Stimulated activated CD8-positive, alpha-beta memory T cell treated with anti-CD3 and anti-CD28 coated beads, Interleukin-7, amount 100 ng/mL, for 4 hours (primary cell): ENCODE measurements around the gene S100A10.

Experiments used
- DNase-seq, 2 donors: peaks; one replicate each; pipeline ENCODE4 v3.0.0-alpha.2; 2020; ENCODE audit warnings: low read depth in 2 of 2

Gene S100A10

DNA sequence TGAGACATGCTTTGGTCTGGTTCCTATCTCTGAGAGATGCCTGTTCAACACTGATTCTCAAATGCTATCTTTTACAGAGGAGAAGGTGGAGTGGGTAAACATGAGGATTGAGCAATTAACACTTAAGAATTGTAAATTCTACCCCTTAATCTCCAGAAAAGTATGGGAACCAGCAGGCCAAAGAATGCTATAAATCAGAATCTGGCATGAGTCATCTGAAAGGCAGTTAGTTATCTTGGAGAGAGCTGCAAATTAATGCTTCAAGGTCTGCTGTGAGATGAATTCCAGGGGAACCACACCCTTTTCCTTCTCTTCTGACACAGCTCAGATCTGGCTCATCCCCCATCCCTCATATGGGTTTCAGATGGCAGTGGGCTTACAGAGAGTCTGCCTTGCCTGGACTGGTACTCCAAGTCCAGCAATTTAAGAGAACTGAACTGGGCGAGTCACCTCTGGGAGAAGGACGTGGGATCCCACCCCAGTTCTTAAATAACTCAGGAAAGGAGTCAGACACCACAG lies 5.2 kb downstream of the S100A10 start:
- DNase-seq, result no peak

GRCh38 chr1:151986501-151987190 lies 7.0 kb downstream of the S100A10 start:
- DNase-seq, result no peak

DNA sequence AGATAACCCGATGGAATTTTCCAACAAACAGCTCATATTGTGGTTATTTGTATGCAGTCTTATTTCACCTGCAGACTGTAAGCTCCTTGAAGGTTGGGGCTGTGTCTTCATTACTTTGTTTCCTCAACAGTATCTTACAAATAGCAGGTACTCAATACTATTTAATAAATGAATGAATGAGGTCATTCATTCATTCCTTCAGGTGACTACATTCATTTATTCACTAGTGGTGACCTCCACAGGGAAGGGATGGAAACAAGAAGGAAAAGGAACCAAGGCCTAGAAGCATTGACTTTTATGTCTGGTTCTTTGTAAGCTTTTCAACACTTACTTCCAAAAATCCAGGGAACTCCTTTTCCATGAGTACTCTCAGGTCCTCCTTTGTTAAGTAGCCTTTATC lies 7.9 kb downstream of the S100A10 start:
- DNase-seq, result no peak

GRCh38 chr1:151985270-151985669 lies 8.4 kb downstream of the S100A10 start:
- DNase-seq, result no peak

DNA sequence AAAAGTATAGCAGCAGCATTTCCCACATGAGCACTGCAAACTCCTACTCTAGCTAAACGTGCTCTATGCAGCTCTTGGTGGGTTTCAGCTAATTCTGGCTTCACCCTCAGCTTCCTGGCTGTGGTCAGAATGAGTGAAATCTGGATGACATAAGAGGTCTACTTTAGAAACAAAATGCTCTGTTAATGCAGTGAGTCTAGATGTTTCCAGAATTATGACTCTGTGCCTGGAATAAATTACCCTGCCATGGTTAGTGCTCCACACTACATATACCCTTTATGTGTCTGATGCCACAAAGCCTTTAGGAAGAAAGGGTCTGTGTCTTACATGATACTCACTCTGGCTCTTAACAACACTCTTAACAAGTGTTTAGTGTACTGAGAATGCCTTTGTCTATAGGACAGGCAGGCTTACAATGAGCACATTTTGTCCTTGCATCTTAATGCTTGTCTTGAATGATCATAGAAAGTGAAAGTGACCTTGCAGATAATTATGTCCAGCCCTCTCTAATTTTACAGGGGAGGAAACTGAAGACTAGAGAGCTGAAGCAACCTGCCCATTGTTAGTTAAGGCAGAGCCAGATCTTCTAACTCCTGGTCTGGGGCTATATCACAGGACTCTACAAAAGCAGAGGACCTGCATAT lies 9.2 kb downstream of the S100A10 start:
- DNase-seq, result no peak

GRCh38 chr1:151982300-151983005 lies 11.2 kb downstream of the S100A10 start:
- DNase-seq, result no peak

DNA sequence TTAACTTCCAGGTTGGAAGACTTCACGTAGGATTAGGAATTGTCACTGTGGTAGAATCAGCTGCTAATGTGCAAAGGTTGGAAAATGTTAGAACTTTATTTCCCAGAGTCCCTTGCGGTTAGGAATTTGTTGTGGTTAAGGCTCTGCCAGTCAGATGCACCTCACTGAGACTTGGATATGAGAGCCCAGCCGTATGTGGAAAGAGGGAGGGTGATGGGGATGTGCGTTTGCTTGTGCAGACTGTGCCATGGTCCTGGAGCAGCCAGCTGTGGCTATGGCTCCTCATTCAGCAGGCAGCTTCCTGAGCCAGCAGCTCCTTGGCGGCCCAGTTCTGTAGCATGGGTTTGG lies 12.5 kb downstream of the S100A10 start:
- DNase-seq, result no peak

DNA sequence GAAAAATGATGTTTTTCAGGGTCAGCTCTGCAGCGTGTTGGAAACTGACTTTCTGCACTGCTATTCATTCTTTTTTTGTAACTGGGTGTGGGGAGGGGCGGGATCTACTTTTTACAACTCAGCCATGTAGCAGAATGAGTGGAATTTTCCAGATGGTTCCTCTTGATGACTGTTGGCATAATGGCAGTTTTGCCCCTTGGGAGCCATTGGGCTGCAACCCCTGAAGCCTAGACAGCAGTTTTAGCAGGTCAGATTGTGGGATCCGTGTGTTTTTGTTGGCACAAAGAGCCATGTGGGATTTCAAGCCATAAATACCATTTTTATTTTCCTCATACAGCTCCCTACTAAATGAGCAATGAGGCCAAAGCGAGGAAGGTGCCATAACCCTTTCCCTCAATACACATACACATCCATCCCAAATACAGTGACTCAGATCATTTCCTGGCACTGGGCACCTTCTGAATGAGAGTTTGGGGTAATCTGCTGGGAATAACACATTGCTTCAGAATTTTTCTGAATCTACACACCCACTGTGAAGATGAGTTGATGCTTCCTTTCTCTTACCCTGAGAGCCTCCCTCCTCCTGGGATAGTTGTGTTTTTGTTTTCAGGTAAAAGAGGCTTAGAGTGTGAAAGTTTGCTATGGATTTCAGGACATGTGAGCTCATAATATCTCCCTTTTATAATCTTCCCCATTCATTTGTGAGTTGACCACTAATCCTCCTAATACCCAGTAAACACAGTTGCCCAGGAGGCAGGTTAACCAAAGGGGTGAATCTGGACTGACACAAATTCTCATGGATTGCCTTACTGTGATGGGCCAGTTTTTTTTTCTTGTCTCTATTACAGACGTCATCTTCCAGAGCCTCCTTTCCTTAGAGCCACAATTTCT lies 13.1 kb downstream of the S100A10 start:
- DNase-seq, result no peak

DNA sequence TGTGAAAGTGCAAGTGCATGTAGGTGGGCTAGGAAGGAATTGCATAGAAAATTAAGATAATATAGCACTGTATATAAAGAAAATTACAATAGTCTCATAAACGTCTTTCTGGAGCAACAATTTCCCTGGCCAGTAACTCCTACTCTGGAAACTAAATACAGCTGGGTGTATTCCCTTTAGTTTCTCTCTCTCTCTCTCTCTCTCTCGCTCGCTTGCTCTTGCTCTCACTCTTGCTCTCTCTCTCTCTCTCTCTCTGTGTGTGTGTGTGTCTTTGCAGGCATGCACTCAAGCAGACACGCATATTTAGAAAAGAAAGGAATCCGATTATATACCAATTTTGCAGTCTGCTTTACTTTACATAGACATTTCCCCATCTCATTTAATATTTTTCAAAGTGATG lies 14.7 kb downstream of the S100A10 start:
- DNase-seq, result no peak

DNA sequence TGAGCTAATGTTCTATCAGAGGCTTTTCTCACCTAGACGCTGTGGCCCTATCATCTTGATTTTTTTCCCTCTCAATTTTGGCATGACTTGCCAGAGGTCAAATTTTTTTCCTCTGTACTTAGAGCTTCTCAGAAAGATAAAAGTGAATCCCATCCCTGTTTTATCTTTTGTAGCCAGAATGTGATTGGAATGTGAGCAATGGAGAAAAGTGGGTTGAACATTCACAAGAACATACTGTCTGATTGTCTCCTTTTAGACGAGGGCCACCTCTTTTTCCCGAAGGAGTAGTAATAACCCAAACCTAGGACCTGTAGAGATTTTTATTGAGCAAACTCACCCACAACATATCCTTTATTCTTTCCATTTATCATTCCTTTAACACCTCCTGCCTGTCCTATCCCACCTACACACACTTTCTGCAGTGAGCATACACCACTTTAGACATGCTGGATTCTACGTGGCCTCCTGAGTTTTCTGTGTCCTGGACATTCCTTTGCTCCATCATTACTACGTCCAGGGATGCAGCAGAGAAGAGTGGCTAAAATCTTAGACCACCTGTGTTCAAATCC lies 15.9 kb downstream of the S100A10 start:
- no peak for DNase-seq

GRCh38 chr1:151976858-151977257 lies 16.8 kb downstream of the S100A10 start:
- no peak for DNase-seq

GRCh38 chr1:151976015-151976343 lies 17.7 kb downstream of the S100A10 start:
- DNase-seq, result no peak

GRCh38 chr1:151975311-151976014 lies 18.2 kb downstream of the S100A10 start:
- no peak for DNase-seq

DNA sequence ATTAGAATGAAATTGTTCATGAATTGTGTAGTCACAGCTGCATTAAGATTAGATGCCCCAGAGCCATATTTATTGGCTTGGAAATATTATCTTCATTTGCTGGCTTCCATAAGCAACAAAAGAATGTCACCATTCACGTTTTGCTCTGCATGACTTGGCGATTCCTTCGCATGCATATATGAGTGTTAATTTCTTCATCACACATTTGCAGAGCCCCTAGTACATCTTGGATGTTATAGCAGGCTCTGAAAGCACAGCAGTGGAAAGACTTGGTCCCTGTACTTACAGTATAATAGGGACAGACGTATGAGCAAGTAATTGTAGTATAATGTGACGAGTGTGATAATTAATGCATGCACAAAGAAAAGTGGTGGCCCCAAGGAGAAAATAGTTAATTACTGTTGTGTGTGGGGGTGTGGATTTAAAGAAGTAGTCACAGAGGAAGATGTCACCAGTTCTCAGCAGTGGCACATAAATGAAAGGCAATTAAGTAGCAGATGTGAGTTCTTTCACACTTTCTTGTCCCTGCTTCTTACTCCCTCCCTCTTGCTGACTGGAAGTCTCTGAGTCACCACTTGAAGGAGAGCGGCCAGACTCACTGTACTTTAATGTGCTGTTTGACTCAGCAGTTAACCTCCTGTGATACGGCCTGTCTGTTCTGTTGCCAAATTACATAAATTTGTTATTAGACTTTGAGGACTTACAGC lies 21.0 kb downstream of the S100A10 start:
- no peak for DNase-seq

DNA sequence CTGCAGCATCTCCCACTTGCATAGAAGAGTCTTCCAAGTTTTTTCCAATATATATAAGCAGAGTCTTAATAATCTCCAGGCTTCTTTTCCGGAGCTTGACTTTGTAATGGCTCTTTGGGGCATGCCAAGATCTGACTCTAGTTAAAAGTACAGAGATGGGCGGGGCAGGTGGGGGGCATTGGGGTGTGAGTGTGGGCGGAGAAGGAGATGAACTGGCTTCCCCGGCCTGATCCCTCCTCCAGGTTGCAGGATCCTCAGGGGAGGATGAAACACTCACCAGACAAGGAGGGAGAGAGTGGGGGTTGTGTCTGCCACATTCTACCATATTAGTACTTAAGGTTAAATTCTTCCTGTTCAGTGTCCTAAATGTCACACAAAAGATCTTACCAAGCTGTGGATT lies 23.0 kb downstream of the S100A10 start:
- DNase-seq, result no peak

GRCh38 chr1:151970128-151970527 lies 23.5 kb downstream of the S100A10 start:
- no peak for DNase-seq

DNA sequence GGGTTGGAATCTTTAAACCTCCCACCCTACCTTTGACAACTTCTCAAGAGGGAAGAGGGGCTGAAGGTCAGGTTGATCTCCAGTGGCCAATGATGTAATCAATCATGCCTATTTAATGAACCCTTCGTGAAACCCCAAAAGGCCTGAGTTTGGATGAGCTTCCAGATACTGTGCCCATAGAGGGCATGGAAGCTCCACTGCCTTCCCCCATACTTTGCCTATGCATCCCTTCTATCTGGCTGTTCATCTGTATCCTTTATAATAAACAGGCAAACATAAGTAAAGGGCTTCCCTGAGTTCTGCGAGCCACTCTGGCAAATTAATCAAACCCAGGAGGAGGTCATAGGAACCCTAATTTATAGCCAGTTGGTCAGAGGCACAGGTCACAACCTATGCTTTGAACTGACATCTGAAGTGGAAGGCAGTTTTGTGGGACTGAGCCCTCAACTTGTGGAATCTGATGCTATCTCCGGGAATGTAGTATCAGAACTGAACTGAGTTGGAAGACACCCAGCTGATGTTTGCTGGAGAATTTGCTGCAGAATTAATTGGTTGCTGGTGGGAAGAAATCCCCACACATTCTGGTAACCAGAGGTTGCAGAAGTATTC lies 24.8 kb downstream of the S100A10 start:
- no peak for DNase-seq

GRCh38 chr1:151968058-151968457 lies 25.6 kb downstream of the S100A10 start:
- DNase-seq, result peak in 1 of 2 donors; percentile 27

- DNase-seq, result no peak
These were observed 26.6 kb downstream of the S100A10 start for GRCh38 chr1:151967091-151967490.

DNA sequence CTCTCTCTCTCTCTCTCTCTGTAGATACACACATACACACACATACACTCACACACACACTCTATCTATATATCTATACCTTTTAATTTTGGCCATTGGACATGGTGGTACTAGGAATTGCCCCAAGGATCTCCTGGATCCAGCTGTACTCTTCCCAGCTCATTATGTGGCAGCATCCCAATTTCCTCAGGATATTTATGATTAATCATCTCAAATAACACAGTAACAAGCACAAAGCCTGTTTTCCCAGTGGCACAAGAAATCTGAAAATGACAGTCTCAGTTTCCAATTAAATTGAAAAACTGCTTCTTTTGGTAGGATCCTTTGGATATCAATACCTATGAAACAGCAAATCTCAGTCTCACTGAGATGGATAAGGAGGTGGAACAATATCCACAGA lies 27.6 kb downstream of the S100A10 start:
- DNase-seq, result no peak
